ENCODE results near the gene NFKBIA. TPM values are rescaled to one million over a fixed set of nuclear protein-coding genes. Genes with fewer than 3 reads are reported as not detected.

The NFKBIA gene
- polyA plus RNA-seq, 1 experiment = 51.6 TPM

GRCh38 chr14:35366056-35366451, 38.5 kb downstream of the NFKBIA start:
- Histone ChIP-seq H3K9me3 (ENCODE audit: control insufficient read depth, insufficient read depth, low read length) (peaks cover 7% of the 10 kb centered on the region), H3K27me3 (ENCODE audit: control insufficient read depth, insufficient read depth, low read length) (no peaks in the 10 kb centered on the region), H3K4me3 (ENCODE audit: low read depth, low read length) (no peak overlapping the region), H3K27ac (ENCODE audit: low read depth, low read length) (peak overlapping the region; percentile 80)
- TF ChIP-seq CTCF (IDR thresholded peaks at IDR 0.05; ENCODE audit: low read depth, low read length) = no peak
- no peak for DNase-seq (ENCODE audit: low read depth, low spot score)
- ChIA-PET POLR2A (interaction anchor here (1.2 to 1.5 kb wide), 2 partner anchors 24 to 38 kb away, joined by 4 to 7 read pairs; partner anchors contain the start of gene NFKBIA), CTCF (interaction anchor here (1.2 kb wide), 1 partner anchor 38 kb away, joined by 5 read pairs; the partner anchor contains the start of gene NFKBIA)

DNA sequence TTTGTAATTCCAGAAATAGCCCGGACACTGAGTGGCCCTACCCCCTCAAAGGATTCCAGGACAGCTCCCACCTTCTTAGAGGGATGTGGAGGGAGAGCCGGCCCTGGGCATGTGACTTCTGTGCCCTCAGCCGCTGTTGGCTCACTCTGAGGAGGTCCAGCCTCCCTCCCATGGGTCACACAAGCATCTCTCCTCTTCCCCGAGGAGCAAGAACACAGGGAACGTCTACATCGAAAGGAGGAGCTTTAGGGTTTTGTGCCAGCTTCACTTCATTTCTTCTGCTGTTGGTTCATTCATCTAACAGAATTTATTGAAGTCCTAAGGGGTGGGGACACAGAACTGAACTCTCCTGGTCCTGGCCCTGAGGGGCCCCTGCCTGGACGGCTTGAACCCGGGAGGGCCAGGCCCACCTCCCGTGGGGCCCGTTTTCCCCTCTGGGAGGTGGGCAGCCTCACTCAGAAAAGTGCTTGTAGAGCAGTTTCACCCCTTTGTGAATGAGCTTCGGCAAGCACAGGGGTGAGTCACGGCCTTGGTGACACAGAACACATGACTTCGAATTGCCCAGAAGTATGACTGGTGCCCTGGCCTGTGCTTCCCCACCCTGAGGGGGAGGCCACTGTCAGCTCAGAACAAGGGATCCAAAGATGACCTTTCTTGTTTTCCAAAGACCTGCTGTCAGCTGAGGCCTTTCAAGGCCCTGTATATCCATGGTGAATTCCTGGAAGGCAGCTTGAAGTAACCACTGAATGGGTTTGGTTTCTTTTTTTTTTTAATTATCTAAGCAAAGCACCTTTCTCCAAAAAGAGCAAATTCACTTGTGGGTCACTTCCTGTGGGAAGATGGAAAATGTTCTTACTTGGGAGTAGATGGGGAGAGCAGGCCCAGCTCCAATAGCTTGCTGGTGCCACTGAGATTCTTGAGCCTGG, 39.2 kb downstream of the NFKBIA start:
- no peak overlapping the region for H3K4me3 ChIP-seq (ENCODE audit: low read depth, low read length)
- TF ChIP-seq CTCF (IDR thresholded peaks at IDR 0.05; ENCODE audit: low read depth, low read length) = no peak
- peak overlapping the region; percentile 80 for H3K27ac ChIP-seq (ENCODE audit: low read depth, low read length)
- ChIA-PET CTCF (interaction anchor here (0.6 to 1.2 kb wide), 3 partner anchors 35 to 509 kb away, joined by 4 to 5 read pairs (median 4); partner anchors contain the start of gene NFKBIA), POLR2A (interaction anchor here (1.0 to 1.5 kb wide), 4 partner anchors 9 to 73 kb away, joined by 3 to 7 read pairs (median 4); partner anchors contain the start of genes NFKBIA and PSMA6)
- no peaks in the 10 kb centered on the region for H3K27me3 ChIP-seq (ENCODE audit: control insufficient read depth, insufficient read depth, low read length)
- DNase-seq (ENCODE audit: low read depth, low spot score) = no peak
- peaks cover 5% of the 10 kb centered on the region; the same call in 1 of the 2 replicates for H3K9me3 ChIP-seq (ENCODE audit: control insufficient read depth, insufficient read depth, low read length)

DNA sequence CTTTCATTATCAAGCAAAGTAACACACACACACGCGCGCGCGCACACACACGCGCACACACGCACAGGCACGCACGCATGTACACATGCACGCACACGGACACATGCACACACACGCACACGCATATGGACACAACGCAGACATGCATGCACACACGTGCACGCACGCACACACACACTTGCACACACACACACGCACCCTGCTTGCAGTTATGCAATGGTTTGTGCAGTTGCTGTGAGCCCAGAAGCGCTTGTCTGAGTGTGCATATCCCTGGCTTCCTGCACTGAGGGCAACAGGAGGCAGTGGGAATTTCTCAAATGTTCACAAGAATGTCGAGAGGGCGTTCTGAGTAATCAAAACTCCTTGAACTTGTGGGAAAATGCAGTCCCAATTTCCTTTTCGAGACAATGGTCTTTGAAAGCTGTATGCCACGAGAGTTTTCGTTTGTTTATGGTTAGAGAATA, 41.6 kb downstream of the NFKBIA start:
- POLR2A ChIA-PET = interaction anchor here (1.2 kb wide), 1 partner anchor 41 kb away, joined by 4 read pairs; no protein-coding TSS in a partner anchor

DNA sequence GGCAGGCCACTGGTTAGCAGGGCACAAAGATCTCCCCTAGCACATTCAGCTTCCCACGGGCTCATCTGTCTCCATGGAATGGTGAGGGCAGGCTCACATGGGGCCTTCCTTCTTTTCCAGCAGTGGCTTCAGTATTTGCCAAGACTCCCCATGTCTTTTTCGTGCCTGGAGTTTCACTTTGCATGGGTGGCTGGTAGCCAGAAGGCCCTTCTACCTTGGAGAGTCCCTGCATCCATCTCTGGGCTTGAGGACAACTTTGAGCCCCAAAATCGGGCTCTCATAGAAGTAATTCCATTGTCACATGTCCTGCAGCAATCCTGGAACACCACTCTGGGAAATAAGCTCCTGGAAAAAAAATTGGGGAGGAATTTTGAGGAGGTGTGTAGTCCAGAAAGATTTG, 42.1 kb downstream of the NFKBIA start:
- ChIA-PET CTCF (no interaction called here), POLR2A (interaction anchor here (1.2 kb wide), 1 partner anchor 41 kb away, joined by 4 read pairs; no protein-coding TSS in a partner anchor)
- TF ChIP-seq CTCF (IDR thresholded peaks at IDR 0.05; ENCODE audit: low read depth, low read length) = no peak
- Histone ChIP-seq H3K27ac (ENCODE audit: low read depth, low read length) (no peak overlapping the region), H3K9me3 (ENCODE audit: control insufficient read depth, insufficient read depth, low read length) (no peaks in the 10 kb centered on the region; the same call in 1 of the 2 replicates), H3K4me3 (ENCODE audit: low read depth, low read length) (no peak overlapping the region), H3K27me3 (ENCODE audit: control insufficient read depth, insufficient read depth, low read length) (no peaks in the 10 kb centered on the region)
- no peak for DNase-seq (ENCODE audit: low read depth, low spot score)

More for the DNA sequence above, 41.6 kb downstream of the NFKBIA start:
- CTCF ChIA-PET = no interaction called here
- DNase-seq (ENCODE audit: low read depth, low spot score) = no peak
- Histone ChIP-seq H3K4me3 (ENCODE audit: low read depth, low read length) (no peak overlapping the region), H3K9me3 (ENCODE audit: control insufficient read depth, insufficient read depth, low read length) (no peaks in the 10 kb centered on the region; the same call in 1 of the 2 replicates), H3K27me3 (ENCODE audit: control insufficient read depth, insufficient read depth, low read length) (no peaks in the 10 kb centered on the region), H3K27ac (ENCODE audit: low read depth, low read length) (peak overlapping the region; percentile 66)
- no peak for TF ChIP-seq CTCF (IDR thresholded peaks at IDR 0.05; ENCODE audit: low read depth, low read length)

All from AG04450 (cell line).